GM20000 (cell line): ENCODE data around the gene STAC.
"Not testable (repeated sequence)": the region's sequence is repeated elsewhere in the genome, so short reads cannot be mapped to it uniquely, and the experiment has no call there.

ENCODE experiments used
- DNase-seq: peaks from one replicate; pipeline ENCODE4 v3.0.0; 2012; ENCODE audit warnings: low spot score
- CTCF ChIP-seq: IDR thresholded peaks from 2 replicates; pipeline ENCODE4 v1.5.1; 2012; ENCODE audit warnings: mild to moderate bottlenecking, control low read depth; ENCODE audit errors: extremely low read depth, missing control alignments

The STAC gene

GRCh38 chr3:36557708-36558421 lies 177.6 kb downstream of the STAC start:
- TF ChIP-seq CTCF = no peak
- no peak for DNase-seq

- no peak for TF ChIP-seq CTCF
- DNase-seq = no peak
These were observed 178.7 kb downstream of the STAC start for GRCh38 chr3:36558961-36559360.

- DNase-seq = no peak
- TF ChIP-seq CTCF = no peak
These were observed 180.4 kb downstream of the STAC start for GRCh38 chr3:36560685-36561084.

GRCh38 chr3:36561601-36562000 lies 181.3 kb downstream of the STAC start:
- no peak for DNase-seq

GRCh38 chr3:36562945-36563344 lies 182.6 kb downstream of the STAC start:
- no peak for TF ChIP-seq CTCF
- no peak for DNase-seq

More at GRCh38 chr3:36561601-36562000, 181.3 kb downstream of the STAC start:
- no peak for TF ChIP-seq CTCF

GRCh38 chr3:36575241-36575640 lies 194.9 kb downstream of the STAC start:
- no peak for DNase-seq
- TF ChIP-seq CTCF = no peak

GRCh38 chr3:36578418-36578817 lies 198.1 kb downstream of the STAC start:
- DNase-seq = not testable (repeated sequence)

GRCh38 chr3:36579746-36580145 lies 199.4 kb downstream of the STAC start:
- no peak for TF ChIP-seq CTCF
- no peak for DNase-seq
